MM.1S (cell line): Measurements from ENCODE around the gene ECHS1.

Experiments
- EZH2 ChIP-seq: fragments of 300-600 bp; sonication (generic); optimal IDR thresholded peaks from 2 replicates; pipeline ENCODE3; 2017; ENCODE audit warnings: low read depth, mild to moderate bottlenecking, antibody characterized with exemption, low read length, mixed read lengths
- EZH2phosphoT487 ChIP-seq: fragments of 300-600 bp; sonication (generic); IDR thresholded peaks from 2 replicates; pipeline ENCODE4 v1.6.1; 2018; ENCODE audit warnings: antibody characterized with exemption, low read length
- TF ChIP-seq, protein P1 (sequence below): fragments of 300-600 bp; sonication (generic); IDR thresholded peaks from 2 replicates; pipeline ENCODE4 v1.5.1; 2016; ENCODE audit warnings: antibody characterized with exemption, low read length, mixed read lengths

DNA sequence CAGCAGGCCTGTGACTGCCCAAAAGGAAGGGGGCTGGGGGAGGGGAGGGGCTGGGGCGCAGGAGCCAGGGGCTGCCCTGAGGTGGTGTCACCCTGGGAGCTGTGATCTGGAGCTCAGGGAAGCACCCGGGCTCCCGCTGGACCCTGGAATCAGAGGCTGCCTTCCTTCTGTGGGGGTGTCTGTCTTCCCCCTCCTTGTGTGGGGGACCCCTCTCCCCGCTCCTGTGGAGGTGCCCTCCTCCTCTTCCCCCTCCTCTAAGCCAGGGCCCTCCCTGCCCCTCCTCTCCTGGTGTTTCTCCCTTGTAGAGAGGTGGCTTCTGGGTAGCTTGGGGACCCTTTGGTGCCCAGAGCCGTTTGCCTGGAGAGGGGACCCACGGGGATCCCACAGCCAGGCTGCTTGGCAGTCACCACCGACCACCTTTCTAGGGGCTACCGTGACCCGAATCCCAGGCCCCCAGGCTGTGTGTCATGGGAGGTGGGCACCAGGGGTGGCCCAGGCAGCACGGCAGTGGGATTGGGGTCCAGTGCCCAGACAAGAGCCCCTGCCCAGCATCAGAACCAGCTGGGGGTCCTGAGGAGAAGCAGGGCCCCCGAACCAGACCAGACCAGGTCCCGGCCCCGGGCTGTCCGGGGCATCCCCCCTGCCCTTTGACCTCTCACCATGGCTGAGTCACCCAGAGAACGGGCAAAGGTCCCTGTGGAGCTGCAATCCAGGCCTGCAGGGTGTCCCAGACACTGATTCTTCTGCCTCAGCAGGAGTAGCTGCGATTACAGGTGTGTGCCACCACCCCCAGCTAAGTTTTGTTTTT, 25.2 kb downstream of the ECHS1 start:
- TF ChIP-seq, protein P1, sequence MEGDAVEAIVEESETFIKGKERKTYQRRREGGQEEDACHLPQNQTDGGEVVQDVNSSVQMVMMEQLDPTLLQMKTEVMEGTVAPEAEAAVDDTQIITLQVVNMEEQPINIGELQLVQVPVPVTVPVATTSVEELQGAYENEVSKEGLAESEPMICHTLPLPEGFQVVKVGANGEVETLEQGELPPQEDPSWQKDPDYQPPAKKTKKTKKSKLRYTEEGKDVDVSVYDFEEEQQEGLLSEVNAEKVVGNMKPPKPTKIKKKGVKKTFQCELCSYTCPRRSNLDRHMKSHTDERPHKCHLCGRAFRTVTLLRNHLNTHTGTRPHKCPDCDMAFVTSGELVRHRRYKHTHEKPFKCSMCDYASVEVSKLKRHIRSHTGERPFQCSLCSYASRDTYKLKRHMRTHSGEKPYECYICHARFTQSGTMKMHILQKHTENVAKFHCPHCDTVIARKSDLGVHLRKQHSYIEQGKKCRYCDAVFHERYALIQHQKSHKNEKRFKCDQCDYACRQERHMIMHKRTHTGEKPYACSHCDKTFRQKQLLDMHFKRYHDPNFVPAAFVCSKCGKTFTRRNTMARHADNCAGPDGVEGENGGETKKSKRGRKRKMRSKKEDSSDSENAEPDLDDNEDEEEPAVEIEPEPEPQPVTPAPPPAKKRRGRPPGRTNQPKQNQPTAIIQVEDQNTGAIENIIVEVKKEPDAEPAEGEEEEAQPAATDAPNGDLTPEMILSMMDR = no peak
- TF ChIP-seq EZH2phosphoT487 (no peak), EZH2 (no peak)
